Measurements from ENCODE around the gene RBMS1. TPM values are rescaled to one million over a fixed set of nuclear protein-coding genes. Genes with fewer than 3 reads are reported as not detected.

RBMS1 gene
- total and polyA plus RNA-seq, 5 donors from 2014 or later, result 27.9 to 58.4 (median 33.5) TPM

DNA sequence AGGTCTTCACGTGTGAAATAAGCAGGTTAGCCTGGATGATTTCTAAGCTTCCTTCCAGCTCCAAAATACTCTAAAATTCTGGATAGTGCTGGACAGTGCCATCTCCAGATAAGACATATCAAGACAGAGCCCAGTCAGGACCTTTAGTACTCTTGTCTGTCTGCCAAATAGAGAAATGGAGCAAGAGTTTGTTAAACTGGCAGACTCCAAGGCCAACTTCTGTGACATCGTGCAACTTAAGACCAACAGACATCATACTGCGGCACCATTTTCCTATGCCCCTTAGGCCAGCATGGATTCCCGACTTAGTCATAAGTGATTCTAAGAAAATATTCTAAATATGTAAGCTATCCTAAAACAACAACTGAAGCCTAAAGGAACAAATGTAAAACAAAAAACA is 118.6 kb downstream of the RBMS1 start:
- no peak for DNase-seq
- Mint-ChIP-seq H3K9me3 (peaks cover 0 to 4% (median 0%) of the 10 kb centered on the region in 7 donors), H3K4me1 (peaks cover 35 to 84% (median 56%) of the 10 kb centered on the region in 4 donors), H3K27me3 (no peaks in the 10 kb centered on the region), H3K4me3 (no peak overlapping the region), H3K36me3 (peaks cover 8% of the 10 kb centered on the region), H3K27ac (peak overlapping the region in 1 of 3 donors; percentile 28)
- H3K9me3 ChIP-seq (ENCODE audit: control insufficient read depth in 2 of 2, low read length in 2 of 2), result no peaks in the 10 kb centered on the region
- peaks cover 20% of the 10 kb centered on the region for H3K4me1 ChIP-seq (ENCODE audit: control insufficient read depth, insufficient read depth, low read length, poor library complexity, severe bottlenecking)
- no peak for ATAC-seq (ENCODE audit: low read depth in 2 of 2)
- no peak overlapping the region for H3K4me3 ChIP-seq (ENCODE audit: low read depth, low read length)
- H3K27me3 ChIP-seq (ENCODE audit: control insufficient read depth, insufficient read depth, low read length), result no peaks in the 10 kb centered on the region
- no peak overlapping the region for H3K27ac ChIP-seq (ENCODE audit: insufficient read depth, low read length, poor library complexity, severe bottlenecking)
- peaks cover 2% of the 10 kb centered on the region for H3K36me3 ChIP-seq (ENCODE audit: control insufficient read depth, insufficient read depth, low read length)

- DNase-seq, result no peak
- no peaks in the 10 kb centered on the region for H3K27me3 ChIP-seq (ENCODE audit: control insufficient read depth, insufficient read depth, low read length)
- peak overlapping the region in 3 of 4 donors; percentile 0 to 56 (median 47) for H3K4me3 Mint-ChIP-seq
- H3K9me3 Mint-ChIP-seq, result peaks cover 0 to 4% (median 0%) of the 10 kb centered on the region in 7 donors
- H3K4me3 ChIP-seq (ENCODE audit: low read depth, low read length), result no peak overlapping the region
- H3K36me3 Mint-ChIP-seq, result peaks cover 4% of the 10 kb centered on the region
- H3K27ac ChIP-seq (ENCODE audit: insufficient read depth, low read length, poor library complexity, severe bottlenecking), result no peak overlapping the region
- no peaks in the 10 kb centered on the region for H3K9me3 ChIP-seq (ENCODE audit: control insufficient read depth in 2 of 2, low read length in 2 of 2)
- peaks cover 20% of the 10 kb centered on the region for H3K4me1 ChIP-seq (ENCODE audit: control insufficient read depth, insufficient read depth, low read length, poor library complexity, severe bottlenecking)
- H3K36me3 ChIP-seq (ENCODE audit: control insufficient read depth, insufficient read depth, low read length), result peaks cover 2% of the 10 kb centered on the region
- peaks cover 27 to 86% (median 58%) of the 10 kb centered on the region in 4 donors for H3K4me1 Mint-ChIP-seq
- peak overlapping the region; percentile 36 to 74 (median 70) for H3K27ac Mint-ChIP-seq
- ATAC-seq (ENCODE audit: low read depth in 2 of 2), result no peak
- no peaks in the 10 kb centered on the region for H3K27me3 Mint-ChIP-seq
These were observed 119.9 kb downstream of the RBMS1 start for GRCh38 chr2:160373666-160374065.

DNA sequence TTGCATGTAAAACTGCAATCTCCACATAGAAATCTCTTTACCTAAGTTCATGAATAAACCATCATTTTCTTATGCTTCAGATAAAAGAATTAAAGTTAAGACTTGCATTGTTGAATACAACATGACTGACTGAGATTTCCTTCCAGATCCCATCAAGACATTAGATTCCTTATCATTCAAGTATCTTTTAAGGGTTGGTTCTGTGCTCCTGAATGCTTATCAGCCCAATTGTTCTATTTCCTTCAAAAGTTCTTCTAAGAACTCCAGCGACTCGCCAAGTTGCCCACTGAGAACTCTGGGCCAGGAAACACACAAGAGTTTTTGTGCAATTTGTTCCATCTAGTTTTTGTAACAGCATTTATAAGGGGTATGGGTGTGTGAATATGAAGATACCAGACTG is 120.3 kb downstream of the RBMS1 start:
- H3K27ac ChIP-seq (ENCODE audit: insufficient read depth, low read length, poor library complexity, severe bottlenecking), result no peak overlapping the region

DNA sequence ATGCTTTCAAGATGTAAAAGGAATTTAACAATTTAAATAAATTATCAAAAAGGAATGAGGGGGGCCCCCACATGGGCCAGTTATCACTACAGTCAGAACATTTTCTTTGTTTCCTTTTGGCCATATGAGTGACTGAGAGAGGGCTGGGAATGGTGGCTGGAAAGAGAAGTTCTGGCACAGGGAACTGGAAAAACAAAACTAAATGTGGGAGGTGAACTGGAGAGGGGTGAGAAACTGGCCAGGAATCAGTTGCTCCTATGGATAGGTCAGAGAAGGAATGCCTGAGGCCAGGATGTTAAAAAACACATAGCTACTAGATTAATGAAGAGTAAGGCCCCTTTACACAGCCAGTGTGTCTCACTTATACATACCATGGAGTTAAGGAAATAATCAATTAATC is 121.0 kb downstream of the RBMS1 start:
- Mint-ChIP-seq H3K27me3 (no peaks in the 10 kb centered on the region), H3K27ac (peak overlapping the region in 1 of 3 donors; percentile 12), H3K9me3 (peaks cover 0 to 4% (median 0%) of the 10 kb centered on the region in 7 donors), H3K36me3 (peaks cover 4% of the 10 kb centered on the region), H3K4me1 (peaks cover 33 to 86% (median 61%) of the 10 kb centered on the region in 4 donors), H3K4me3 (no peak overlapping the region)
- ATAC-seq (ENCODE audit: low read depth in 2 of 2) (no peak), DNase-seq (no peak)
- no peak overlapping the region for H3K27ac ChIP-seq (ENCODE audit: insufficient read depth, low read length, poor library complexity, severe bottlenecking)
- H3K4me1 ChIP-seq (ENCODE audit: control insufficient read depth, insufficient read depth, low read length, poor library complexity, severe bottlenecking), result peaks cover 25% of the 10 kb centered on the region
- peaks cover 2% of the 10 kb centered on the region for H3K36me3 ChIP-seq (ENCODE audit: control insufficient read depth, insufficient read depth, low read length)
- no peaks in the 10 kb centered on the region for H3K27me3 ChIP-seq (ENCODE audit: control insufficient read depth, insufficient read depth, low read length)
- H3K9me3 ChIP-seq (ENCODE audit: control insufficient read depth in 2 of 2, low read length in 2 of 2), result no peaks in the 10 kb centered on the region
- no peak overlapping the region for H3K4me3 ChIP-seq (ENCODE audit: low read depth, low read length)

More for the DNA sequence above, 120.3 kb downstream of the RBMS1 start:
- peaks cover 0 to 4% (median 0%) of the 10 kb centered on the region in 7 donors for H3K9me3 Mint-ChIP-seq
- Histone ChIP-seq H3K27me3 (ENCODE audit: control insufficient read depth, insufficient read depth, low read length) (no peaks in the 10 kb centered on the region), H3K36me3 (ENCODE audit: control insufficient read depth, insufficient read depth, low read length) (peaks cover 2% of the 10 kb centered on the region), H3K4me3 (ENCODE audit: low read depth, low read length) (no peak overlapping the region), H3K4me1 (ENCODE audit: control insufficient read depth, insufficient read depth, low read length, poor library complexity, severe bottlenecking) (peaks cover 21% of the 10 kb centered on the region), H3K9me3 (ENCODE audit: control insufficient read depth in 2 of 2, low read length in 2 of 2) (no peaks in the 10 kb centered on the region)
- peaks cover 27 to 83% (median 58%) of the 10 kb centered on the region in 4 donors for H3K4me1 Mint-ChIP-seq
- ATAC-seq (ENCODE audit: low read depth in 2 of 2), result no peak
- DNase-seq, result no peak
- H3K4me3 Mint-ChIP-seq, result peak overlapping the region in 3 of 4 donors; percentile 0 to 56 (median 51)
- H3K27me3 Mint-ChIP-seq, result no peaks in the 10 kb centered on the region
- peaks cover 4% of the 10 kb centered on the region for H3K36me3 Mint-ChIP-seq
- peak overlapping the region; percentile 36 to 74 (median 70) for H3K27ac Mint-ChIP-seq

- no peak overlapping the region for H3K4me3 ChIP-seq (ENCODE audit: low read depth, low read length)
- H3K27ac Mint-ChIP-seq, result peak overlapping the region in 1 of 3 donors; percentile 12
- no peak for ATAC-seq (ENCODE audit: low read depth in 2 of 2)
These were observed 121.6 kb downstream of the RBMS1 start for GRCh38 chr2:160372010-160372356.

GRCh38 chr2:160371251-160372009 is 122.2 kb downstream of the RBMS1 start:
- peak overlapping the region in 1 of 3 donors; percentile 12 for H3K27ac Mint-ChIP-seq
- H3K4me3 Mint-ChIP-seq, result peak overlapping the region in 1 of 4 donors; percentile 32
- peaks cover 4% of the 10 kb centered on the region for H3K36me3 Mint-ChIP-seq
- peaks cover 34 to 75% (median 56%) of the 10 kb centered on the region in 4 donors for H3K4me1 Mint-ChIP-seq
- Histone ChIP-seq H3K27ac (ENCODE audit: insufficient read depth, low read length, poor library complexity, severe bottlenecking) (no peak overlapping the region), H3K4me3 (ENCODE audit: low read depth, low read length) (no peak overlapping the region), H3K36me3 (ENCODE audit: control insufficient read depth, insufficient read depth, low read length) (peaks cover 5% of the 10 kb centered on the region), H3K4me1 (ENCODE audit: control insufficient read depth, insufficient read depth, low read length, poor library complexity, severe bottlenecking) (peaks cover 22% of the 10 kb centered on the region), H3K27me3 (ENCODE audit: control insufficient read depth, insufficient read depth, low read length) (no peaks in the 10 kb centered on the region), H3K9me3 (ENCODE audit: control insufficient read depth in 2 of 2, low read length in 2 of 2) (no peaks in the 10 kb centered on the region)
- peaks cover 0 to 4% (median 0%) of the 10 kb centered on the region in 7 donors for H3K9me3 Mint-ChIP-seq
- no peak for ATAC-seq (ENCODE audit: low read depth in 2 of 2)
- no peaks in the 10 kb centered on the region for H3K27me3 Mint-ChIP-seq
- no peak for DNase-seq

More at GRCh38 chr2:160372010-160372356, 121.6 kb downstream of the RBMS1 start:
- H3K4me1 ChIP-seq (ENCODE audit: control insufficient read depth, insufficient read depth, low read length, poor library complexity, severe bottlenecking), result peaks cover 25% of the 10 kb centered on the region
- no peak overlapping the region for H3K27ac ChIP-seq (ENCODE audit: insufficient read depth, low read length, poor library complexity, severe bottlenecking)
- H3K9me3 ChIP-seq (ENCODE audit: control insufficient read depth in 2 of 2, low read length in 2 of 2), result no peaks in the 10 kb centered on the region
- Mint-ChIP-seq H3K4me3 (peak overlapping the region in 1 of 4 donors; percentile 32), H3K4me1 (peaks cover 34 to 81% (median 59%) of the 10 kb centered on the region in 4 donors), H3K36me3 (peaks cover 4% of the 10 kb centered on the region), H3K9me3 (peaks cover 0 to 4% (median 0%) of the 10 kb centered on the region in 7 donors), H3K27me3 (no peaks in the 10 kb centered on the region)
- no peaks in the 10 kb centered on the region for H3K27me3 ChIP-seq (ENCODE audit: control insufficient read depth, insufficient read depth, low read length)
- H3K36me3 ChIP-seq (ENCODE audit: control insufficient read depth, insufficient read depth, low read length), result peaks cover 2% of the 10 kb centered on the region
- DNase-seq, result no peak

DNA sequence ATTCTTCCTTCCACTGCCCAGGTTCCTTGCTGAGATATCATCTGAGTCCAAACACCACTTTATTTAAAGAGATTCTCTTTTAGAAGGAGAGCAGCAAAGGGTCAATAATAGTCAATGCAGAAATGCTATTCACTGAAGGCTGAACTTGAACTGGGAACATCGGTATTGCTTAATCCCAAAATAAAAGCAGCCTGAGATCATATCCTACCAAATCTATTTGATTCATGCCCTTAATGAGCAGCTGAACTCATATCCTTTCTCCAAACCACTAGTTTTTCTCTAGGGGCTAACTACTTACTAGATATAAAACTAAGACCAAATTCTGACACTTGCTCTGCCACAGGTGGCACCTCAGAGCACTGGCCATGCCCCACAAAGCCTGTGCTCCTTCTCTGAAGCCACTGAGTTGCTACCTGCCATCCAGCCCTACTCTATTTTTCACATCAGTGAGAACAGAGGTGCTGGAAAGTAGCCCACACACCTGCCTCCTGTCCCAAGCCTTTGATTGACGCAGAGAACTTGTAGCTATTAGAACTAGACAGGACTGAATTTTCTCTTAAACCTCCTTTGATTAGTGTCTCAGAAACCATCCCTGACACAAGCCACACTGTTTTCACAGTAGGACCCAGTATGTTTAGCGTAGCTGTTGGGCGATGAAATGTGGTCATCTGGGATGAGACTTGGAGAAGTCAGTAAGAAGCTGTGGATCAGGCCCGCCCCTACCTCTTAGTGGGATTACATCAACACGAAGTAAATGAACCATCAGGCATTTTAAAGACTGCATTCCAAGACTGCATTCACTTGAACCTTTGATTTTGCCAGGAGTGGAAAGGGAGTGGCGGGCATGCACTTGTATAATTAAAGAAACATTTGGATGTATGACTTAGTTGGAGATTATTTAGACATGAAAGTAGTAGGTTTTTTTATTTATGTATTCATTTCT is 124.3 kb downstream of the RBMS1 start:
- Mint-ChIP-seq H3K4me3 (peak overlapping the region in 2 of 4 donors; percentile 29 to 44), H3K36me3 (peaks cover 20% of the 10 kb centered on the region), H3K27me3 (no peaks in the 10 kb centered on the region), H3K4me1 (peaks cover 22 to 59% (median 47%) of the 10 kb centered on the region in 4 donors), H3K27ac (peak overlapping the region in 2 of 3 donors; percentile 14 to 20), H3K9me3 (peaks cover 0 to 3% (median 0%) of the 10 kb centered on the region in 7 donors)
- H3K27me3 ChIP-seq (ENCODE audit: control insufficient read depth, insufficient read depth, low read length), result no peaks in the 10 kb centered on the region
- no peaks in the 10 kb centered on the region for H3K9me3 ChIP-seq (ENCODE audit: control insufficient read depth in 2 of 2, low read length in 2 of 2)
- peaks cover 19% of the 10 kb centered on the region for H3K36me3 ChIP-seq (ENCODE audit: control insufficient read depth, insufficient read depth, low read length)
- no peak for ATAC-seq (ENCODE audit: low read depth in 2 of 2)
- peaks cover 11% of the 10 kb centered on the region for H3K4me1 ChIP-seq (ENCODE audit: control insufficient read depth, insufficient read depth, low read length, poor library complexity, severe bottlenecking)
- no peak overlapping the region for H3K4me3 ChIP-seq (ENCODE audit: low read depth, low read length)
- no peak overlapping the region for H3K27ac ChIP-seq (ENCODE audit: insufficient read depth, low read length, poor library complexity, severe bottlenecking)
- no peak for DNase-seq
